ENCODE results near the gene MAP1LC3B.
"Not testable (repeated sequence)": the region's sequence is repeated elsewhere in the genome, so short reads cannot be mapped to it uniquely, and the experiment has no call there.

MAP1LC3B gene

DNA sequence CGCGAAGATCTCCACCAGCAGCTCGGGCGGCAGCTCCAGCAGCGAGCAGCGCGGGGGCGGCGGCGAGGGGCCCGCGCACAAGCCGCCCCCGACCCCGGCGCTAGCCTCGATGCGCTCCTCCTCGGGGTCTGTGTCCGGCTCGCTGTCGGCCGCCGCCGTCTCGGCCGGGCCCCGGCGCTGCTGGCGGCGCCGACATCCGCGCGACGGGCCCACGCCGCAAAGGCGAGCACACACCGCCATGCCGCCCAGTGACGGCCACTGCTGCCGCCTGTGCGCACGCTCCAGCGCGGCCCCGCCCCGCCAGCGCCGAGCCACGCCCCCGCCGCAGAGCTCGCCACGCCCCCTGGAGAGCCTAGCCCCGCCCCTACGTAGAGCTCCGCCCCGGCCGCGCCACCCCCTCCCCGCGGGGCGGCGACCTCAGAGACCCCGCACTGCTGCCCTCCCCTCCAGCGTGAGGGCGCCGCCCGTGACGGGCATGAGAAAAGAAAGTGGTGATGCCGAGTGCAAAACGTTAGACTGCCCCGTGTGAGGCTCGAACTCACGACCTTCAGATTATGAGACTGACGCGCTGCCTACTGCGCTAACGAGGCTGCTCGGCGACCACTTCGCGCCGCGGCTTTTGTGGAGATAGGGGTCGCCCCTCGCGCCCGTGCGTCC lies 8.5 kb upstream of the MAP1LC3B start, which contains the start of gene FBXO31:
Gene FBXO31 (minus strand): TSS at position 272 of the 657 bp plus-strand sequence. CDS start 32 bp downstream, at position 240.
- Mint-ChIP-seq H3K27me3 (peaks cover 2% of the 10 kb centered on the region), H3K36me3 (ENCODE audit: low read depth) (peaks cover 16% of the 10 kb centered on the region), H3K9me3 (no peaks in the 10 kb centered on the region), H3K4me1 (peaks cover 59% of the 10 kb centered on the region), H3K27ac (peak within 1 kb of the TSS; percentile 97), H3K4me3 (peak within 1 kb of the TSS; percentile 83)
- DNase-seq (peak; percentile 91), ATAC-seq (peak; percentile 82)

- Mint-ChIP-seq H3K4me1 (peaks cover 60% of the 10 kb centered on the region), H3K27me3 (peaks cover 2% of the 10 kb centered on the region), H3K27ac (peak overlapping the region; percentile 97), H3K4me3 (peak overlapping the region; percentile 83), H3K36me3 (ENCODE audit: low read depth) (peaks cover 12% of the 10 kb centered on the region), H3K9me3 (no peaks in the 10 kb centered on the region)
- DNase-seq (no peak), ATAC-seq (peak; percentile 3)
Measured at GRCh38 chr16:87384162-87384874, 7.8 kb upstream of the MAP1LC3B start.

DNA sequence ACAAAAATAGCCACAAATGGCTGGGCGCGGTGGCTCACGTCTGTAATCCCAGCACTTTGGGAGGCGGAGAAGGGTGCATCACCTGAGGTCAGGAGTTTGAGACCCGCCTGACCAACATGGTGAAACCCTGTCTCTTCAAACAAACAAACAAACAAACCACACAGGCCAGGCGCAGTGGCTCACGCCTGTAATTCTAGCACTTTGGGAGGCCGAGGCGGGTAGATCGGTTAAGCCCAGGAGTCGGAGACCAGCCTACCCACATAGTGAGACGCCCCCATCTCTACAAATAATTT lies 7.3 kb upstream of the MAP1LC3B start:
- peak overlapping the region; percentile 67 for H3K27ac Mint-ChIP-seq
- ATAC-seq, H3K9me3 Mint-ChIP-seq, H3K27me3 Mint-ChIP-seq, DNase-seq: not testable (repeated sequence)
- peaks cover 11% of the 10 kb centered on the region for H3K36me3 Mint-ChIP-seq (ENCODE audit: low read depth)
- H3K4me3 Mint-ChIP-seq: peak overlapping the region; percentile 83
- H3K4me1 Mint-ChIP-seq: peaks cover 65% of the 10 kb centered on the region

GRCh38 chr16:87387942-87388817 lies 4.0 kb upstream of the MAP1LC3B start:
- H3K27ac Mint-ChIP-seq: peak overlapping the region; percentile 96
- H3K4me3 Mint-ChIP-seq: peak overlapping the region; percentile 66
- no peaks in the 10 kb centered on the region for H3K9me3 Mint-ChIP-seq
- ATAC-seq (peak; percentile 70), DNase-seq (peak; percentile 81)
- H3K27me3 Mint-ChIP-seq: peaks cover 2% of the 10 kb centered on the region
- peaks cover 3% of the 10 kb centered on the region for H3K36me3 Mint-ChIP-seq (ENCODE audit: low read depth)
- peaks cover 46% of the 10 kb centered on the region for H3K4me1 Mint-ChIP-seq

GRCh38 chr16:87388818-87389134 lies 3.4 kb upstream of the MAP1LC3B start:
- H3K4me3 Mint-ChIP-seq: peak overlapping the region; percentile 66
- DNase-seq: no peak
- peaks cover 6% of the 10 kb centered on the region for H3K36me3 Mint-ChIP-seq (ENCODE audit: low read depth)
- H3K27ac Mint-ChIP-seq: peak overlapping the region; percentile 96
- no peaks in the 10 kb centered on the region for H3K9me3 Mint-ChIP-seq
- no peak for ATAC-seq
- peaks cover 2% of the 10 kb centered on the region for H3K27me3 Mint-ChIP-seq
- peaks cover 52% of the 10 kb centered on the region for H3K4me1 Mint-ChIP-seq

- peaks cover 4% of the 10 kb centered on the region for H3K36me3 Mint-ChIP-seq (ENCODE audit: low read depth)
Measured at GRCh38 chr16:87389245-87389644, 2.9 kb upstream of the MAP1LC3B start.

DNA sequence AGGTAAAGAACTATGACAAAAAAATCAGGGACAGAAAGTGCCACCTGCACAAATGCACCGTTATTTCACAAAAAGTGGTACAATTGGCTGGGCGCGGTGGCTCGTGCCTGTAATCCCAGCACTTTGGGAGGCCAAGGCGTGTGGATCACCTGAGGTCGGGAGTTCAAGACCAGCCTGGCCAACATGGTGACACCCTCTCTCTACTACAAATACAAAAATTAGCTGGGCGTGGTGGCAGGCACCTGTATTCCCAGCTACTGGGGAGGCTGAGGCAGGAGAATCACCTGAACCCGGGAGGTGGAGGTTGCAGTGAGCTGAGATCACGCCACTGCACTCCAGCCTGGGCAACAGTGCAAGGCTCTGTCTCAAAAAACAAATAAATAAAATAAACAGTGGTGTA lies 2.2 kb upstream of the MAP1LC3B start:
- not testable (repeated sequence) for H3K27me3 Mint-ChIP-seq

More at GRCh38 chr16:87389245-87389644, 2.9 kb upstream of the MAP1LC3B start:
- Mint-ChIP-seq H3K4me3 (no peak overlapping the region), H3K27ac (peak overlapping the region; percentile 78), H3K9me3 (no peaks in the 10 kb centered on the region), H3K4me1 (peaks cover 54% of the 10 kb centered on the region), H3K27me3 (no peaks in the 10 kb centered on the region)
- no peak for ATAC-seq
- no peak for DNase-seq

DNA sequence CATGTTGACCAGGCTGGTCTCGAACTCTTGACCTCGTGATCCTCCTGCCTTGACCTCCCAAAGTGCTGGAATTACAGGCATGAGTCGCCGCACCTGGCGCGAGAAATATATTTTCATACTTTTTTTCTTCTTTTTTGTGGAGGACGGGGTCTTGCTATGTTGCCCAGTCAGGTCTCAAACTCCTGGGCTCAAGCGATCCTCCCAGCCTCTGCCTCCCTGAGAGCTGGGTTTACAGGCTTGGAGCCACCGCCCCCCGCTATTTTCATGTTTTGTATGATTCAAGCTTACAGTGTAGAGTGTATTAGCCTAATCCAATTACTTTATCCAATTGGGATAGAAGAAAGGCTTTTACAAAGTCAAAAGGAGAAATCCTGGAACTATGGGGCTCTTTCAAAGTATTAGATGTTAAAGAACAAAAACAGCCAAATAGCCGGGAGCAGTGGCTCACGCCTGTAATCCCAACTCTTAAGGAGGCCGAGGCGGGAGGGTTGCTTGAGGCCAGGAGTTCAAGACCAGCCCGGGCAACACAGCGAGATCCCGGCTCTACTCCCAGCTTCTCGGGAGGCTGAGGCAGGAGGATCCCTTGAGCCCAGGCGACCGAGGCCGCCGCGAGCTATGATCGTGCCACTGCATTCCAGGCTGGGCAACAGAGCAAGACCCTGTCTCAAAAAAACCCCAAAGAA lies 1.4 kb upstream of the MAP1LC3B start:
- Mint-ChIP-seq H3K4me1 (peaks cover 62% of the 10 kb centered on the region), H3K9me3 (no peaks in the 10 kb centered on the region), H3K27me3 (no peaks in the 10 kb centered on the region), H3K4me3 (peak overlapping the region; percentile 85), H3K27ac (peak overlapping the region; percentile 95), H3K36me3 (ENCODE audit: low read depth) (peaks cover 11% of the 10 kb centered on the region)
- DNase-seq (no peak), ATAC-seq (no peak)

More for the DNA sequence above, 2.2 kb upstream of the MAP1LC3B start:
- not testable (repeated sequence) for H3K9me3 Mint-ChIP-seq; H3K4me3 Mint-ChIP-seq; ATAC-seq; DNase-seq; H3K36me3 Mint-ChIP-seq (ENCODE audit: low read depth)
- Mint-ChIP-seq H3K4me1 (peaks cover 56% of the 10 kb centered on the region), H3K27ac (peak overlapping the region; percentile 78)

DNA sequence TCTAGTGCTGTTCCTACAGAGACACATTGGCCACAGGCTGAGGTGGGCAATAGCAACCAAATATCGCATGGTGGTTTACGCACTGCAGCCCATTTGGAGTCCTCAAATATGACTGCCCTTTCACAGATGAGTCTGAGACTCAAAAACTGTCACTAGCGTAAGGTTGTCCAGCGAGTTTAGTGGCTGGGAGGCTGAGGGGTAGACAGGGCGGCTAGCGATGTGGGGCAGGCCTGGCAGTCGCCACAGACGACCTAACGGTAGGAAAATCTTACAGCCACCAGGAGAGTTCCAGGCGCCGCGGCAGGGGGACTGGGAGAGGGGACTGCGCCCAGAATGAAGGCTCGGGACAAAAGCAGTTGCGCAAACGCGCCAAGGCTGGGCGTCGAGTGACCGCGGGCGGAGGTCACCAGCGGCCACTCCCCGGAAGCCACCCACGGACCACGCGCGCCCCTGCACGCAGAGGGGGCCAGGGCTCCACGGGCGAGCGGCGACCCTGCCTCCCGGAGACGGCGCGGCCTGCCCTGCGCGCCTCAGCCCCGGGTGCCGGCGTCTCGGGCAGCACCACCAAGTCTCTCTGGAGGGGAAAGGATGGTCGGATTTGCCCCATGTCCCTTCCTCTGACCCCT lies 699 bp upstream of the MAP1LC3B start:
- Mint-ChIP-seq H3K27me3 (no peaks in the 10 kb centered on the region), H3K27ac (peak overlapping the region; percentile 95), H3K36me3 (ENCODE audit: low read depth) (peaks cover 11% of the 10 kb centered on the region), H3K9me3 (no peaks in the 10 kb centered on the region), H3K4me1 (peaks cover 61% of the 10 kb centered on the region), H3K4me3 (peak overlapping the region; percentile 85)
- ATAC-seq (no peak), DNase-seq (peak; percentile 49)

DNA sequence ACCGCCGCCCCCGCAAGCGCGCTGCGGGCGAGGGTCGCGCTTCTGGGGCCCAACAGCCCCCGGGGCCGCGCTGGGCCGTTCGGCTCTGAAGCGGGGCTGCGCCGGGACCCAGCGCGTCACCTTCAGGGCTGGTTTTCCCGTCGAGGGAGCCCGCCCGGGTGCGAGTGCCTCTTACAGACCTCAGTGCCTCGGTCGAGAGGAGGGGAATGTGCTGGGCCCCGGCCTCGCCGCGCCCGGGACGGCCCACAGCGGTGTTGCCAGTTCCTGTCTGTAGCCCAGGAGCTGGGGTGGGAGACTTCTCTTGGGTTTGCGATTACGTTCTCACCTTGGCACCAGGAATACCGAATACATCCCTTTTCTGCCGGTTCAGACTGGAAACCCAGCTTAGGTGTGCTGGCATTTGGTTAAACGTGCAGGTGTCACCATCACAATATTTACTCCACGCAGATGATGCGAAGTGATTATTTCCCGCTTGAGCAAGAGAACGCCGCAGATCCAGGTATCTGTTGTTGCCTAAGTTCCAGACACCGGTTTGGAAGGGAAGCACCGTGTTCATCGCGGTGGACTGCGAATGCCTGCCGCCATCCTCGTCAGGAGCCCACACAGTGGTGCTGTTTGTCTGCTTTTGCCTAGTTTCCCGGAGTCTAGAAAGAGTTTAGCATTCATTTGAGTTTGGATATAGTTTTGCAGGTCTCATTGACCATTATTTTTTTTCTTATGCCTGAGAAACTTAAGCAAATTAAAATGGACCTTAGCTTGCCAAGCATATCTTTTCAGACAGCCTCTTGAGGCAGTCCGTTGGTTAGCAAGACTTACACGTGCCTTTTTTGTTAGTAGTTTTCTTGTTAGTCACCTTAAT lies 914 bp downstream of the MAP1LC3B start:
- Mint-ChIP-seq H3K9me3 (no peaks in the 10 kb centered on the region), H3K4me1 (peaks cover 49% of the 10 kb centered on the region), H3K27me3 (no peaks in the 10 kb centered on the region), H3K36me3 (ENCODE audit: low read depth) (peaks cover 11% of the 10 kb centered on the region), H3K27ac (peak overlapping the region; percentile 90), H3K4me3 (peak overlapping the region; percentile 89)
- ATAC-seq: no peak
- DNase-seq: peak; percentile 59

- Mint-ChIP-seq H3K27me3 (no peaks in the 10 kb centered on the region), H3K4me3 (peak overlapping the region; percentile 89), H3K36me3 (ENCODE audit: low read depth) (peaks cover 11% of the 10 kb centered on the region), H3K27ac (peak overlapping the region; percentile 90), H3K9me3 (no peaks in the 10 kb centered on the region), H3K4me1 (peaks cover 42% of the 10 kb centered on the region)
- ATAC-seq (no peak), DNase-seq (no peak)
Measured at GRCh38 chr16:87393680-87394055, 1.5 kb downstream of the MAP1LC3B start.

DNA sequence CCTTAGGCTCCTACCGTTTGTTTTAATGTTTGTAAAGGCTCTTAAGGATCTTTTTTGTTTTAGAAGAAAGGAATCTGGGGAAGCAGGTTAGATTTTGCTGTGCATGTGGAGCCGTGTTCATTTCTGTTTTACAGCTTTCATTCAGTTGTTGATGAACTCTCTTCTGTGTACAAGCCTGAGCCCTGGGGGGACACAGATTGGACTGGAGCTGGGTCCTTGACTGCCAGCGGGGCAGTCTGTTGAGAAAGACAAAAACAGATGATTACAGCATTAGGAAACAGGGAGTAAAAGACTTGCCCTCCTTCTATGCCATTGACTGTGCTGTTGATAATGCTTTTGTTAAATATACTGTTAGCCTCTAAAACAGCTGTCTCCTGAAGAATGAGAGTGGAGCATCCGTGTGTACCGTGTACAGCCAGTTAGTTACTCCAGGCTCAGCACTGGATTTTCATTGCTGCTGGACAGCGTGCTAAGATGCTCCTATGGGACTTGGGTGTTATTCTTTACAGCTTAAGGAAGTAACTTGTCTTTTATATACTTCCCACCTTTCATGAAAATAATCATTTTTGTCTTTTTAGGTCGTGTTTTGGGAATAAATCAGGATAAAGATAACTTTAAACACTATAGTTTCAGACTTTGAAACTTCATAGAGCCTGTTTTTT lies 3.2 kb downstream of the MAP1LC3B start:
- H3K36me3 Mint-ChIP-seq (ENCODE audit: low read depth): peaks cover 19% of the 10 kb centered on the region
- ATAC-seq (no peak), DNase-seq (no peak)
- H3K27me3 Mint-ChIP-seq: no peaks in the 10 kb centered on the region
- H3K9me3 Mint-ChIP-seq: no peaks in the 10 kb centered on the region
- H3K27ac Mint-ChIP-seq: no peak overlapping the region
- peaks cover 33% of the 10 kb centered on the region for H3K4me1 Mint-ChIP-seq
- H3K4me3 Mint-ChIP-seq: no peak overlapping the region
